ENCODE data around the gene ABCB1.

GRCh38 chr7:87505557-87506245 lies 95.0 kb downstream of the ABCB1 start:
- TF ChIP-seq CTCF (optimal IDR thresholded peaks at IDR 0.05 in 1 of 3, IDR thresholded peaks at IDR 0.05 in 1 of 3, conservative IDR thresholded peaks at IDR 0.05 in 1 of 3; ENCODE audit: extremely low read depth in 1 of 3, insufficient read depth in 2 of 3, low read length in 3 of 3) (no peak), EZH2 (IDR thresholded peaks at IDR 0.05; ENCODE audit: low read length) (no peak)

Measured in keratinocyte (primary cell).